ENCODE results near the gene CNTNAP1. TPM values are rescaled to one million over a fixed set of nuclear protein-coding genes. Genes with fewer than 3 reads are reported as not detected.
A peak's percentile ranks its signal among the peaks of the same experiment; 100 is the strongest.

CNTNAP1 gene
- total RNA-seq, 4 donors from 2014 or later: 0.35 to 5.0 (median 1.3) TPM

GRCh38 chr17:42748908-42749798 is 66.8 kb downstream of the CNTNAP1 start:
- Histone ChIP-seq H3K27ac (peak overlapping the region; percentile 36 to 63 (median 42)), H3K9me3 (no peaks in the 10 kb centered on the region), H3K4me1 (peaks cover 0 to 9% (median 2%) of the 10 kb centered on the region in 4 donors), H3K4me3 (no peak overlapping the region), H3K36me3 (no peaks in the 10 kb centered on the region), H3K27me3 (no peaks in the 10 kb centered on the region)
- no peak for TF ChIP-seq POLR2A (IDR thresholded peaks at IDR 0.05)
- no peak for TF ChIP-seq CTCF (IDR thresholded peaks at IDR 0.05)
- no peak for DNase-seq

Small RNA genes within 50 kb of the gene (small RNA-seq; reads per million reads assigned to genes)
- 0 reads per million in 2 donors for gene MIR6780A

Other genes with a start within 250 kb of the CNTNAP1 start
- gene ATP6V0A1, start 223.7 kb upstream of the CNTNAP1 start, total RNA-seq: 100 to 1,000 TPM; 121 to 251 (median 204) TPM
- 10 to 100 TPM; 12.4 to 79.2 (median 62.7) TPM for gene NAGLU, start 146.3 kb upstream of the CNTNAP1 start, total RNA-seq
- 1 to 10 TPM in 2 of 4 donors, under 1 TPM in 1, not detected in 1; 0.94 to 3.9 (median 1.7) TPM for gene HSD17B1, start 129.6 kb upstream of the CNTNAP1 start, total RNA-seq
- 10 to 100 TPM; 42.1 to 95.4 (median 80.2) TPM for gene COASY, start 120.4 kb upstream of the CNTNAP1 start, total RNA-seq
- gene MLX, start 115.4 kb upstream of the CNTNAP1 start, total RNA-seq: 100 to 1,000 TPM in 3 of 4 donors, 10 to 100 TPM in 1; 65.2 to 180 (median 133) TPM
- 1 to 10 TPM in 2 of 4 donors, not detected in 2; 1.2 to 1.5 TPM for gene PSMC3IP, start 104.8 kb upstream of the CNTNAP1 start, total RNA-seq
- 10 to 100 TPM; 31.4 to 66.6 (median 55.8) TPM for gene RETREG3, start 73.2 kb upstream of the CNTNAP1 start, total RNA-seq
- 10 to 100 TPM; 19.8 to 64.4 (median 37.9) TPM for gene TUBG1, start 72.8 kb upstream of the CNTNAP1 start, total RNA-seq
- gene TUBG2, start 23.2 kb upstream of the CNTNAP1 start, total RNA-seq: 10 to 100 TPM in 3 of 4 donors, 1 to 10 TPM in 1; 5.6 to 79.2 (median 16.6) TPM
- 10 to 100 TPM in 2 of 4 donors, 1 to 10 TPM in 2; 3.5 to 14.0 (median 10.8) TPM for gene PLEKHH3, start 5.5 kb upstream of the CNTNAP1 start, total RNA-seq
- gene CCR10, start 688 bp upstream of the CNTNAP1 start, total RNA-seq: 1 to 10 TPM in 1 of 4 donors, under 1 TPM in 1, not detected in 2; 0.40 to 2.8 TPM
- gene EZH1, start 62.5 kb downstream of the CNTNAP1 start, total RNA-seq: 100 to 1,000 TPM in 1 of 4 donors, 10 to 100 TPM in 3; 33.5 to 120 (median 64.4) TPM
- 1 to 10 TPM; 2.3 to 9.9 (median 4.3) TPM for gene RAMP2, start 78.7 kb downstream of the CNTNAP1 start, total RNA-seq
- gene VPS25, start 90.9 kb downstream of the CNTNAP1 start, total RNA-seq: 10 to 100 TPM; 34.7 to 82.1 (median 67.5) TPM
- 10 to 100 TPM in 3 of 4 donors, 1 to 10 TPM in 1; 7.2 to 56.0 (median 28.7) TPM for gene WNK4, start 98.1 kb downstream of the CNTNAP1 start, total RNA-seq
- gene COA3, start 116.2 kb downstream of the CNTNAP1 start, total RNA-seq: 100 to 1,000 TPM in 3 of 4 donors, 10 to 100 TPM in 1; 68.5 to 156 (median 139) TPM
- not detected for gene CNTD1, start 116.3 kb downstream of the CNTNAP1 start, total RNA-seq
- 100 to 1,000 TPM in 3 of 4 donors, 10 to 100 TPM in 1; 81.6 to 171 (median 122) TPM for gene BECN1, start 141.8 kb downstream of the CNTNAP1 start, total RNA-seq
- gene PSME3, start 150.9 kb downstream of the CNTNAP1 start, total RNA-seq: 10 to 100 TPM; 45.6 to 75.9 (median 59.8) TPM
- gene AOC2, start 162.0 kb downstream of the CNTNAP1 start, total RNA-seq: 1 to 10 TPM in 2 of 4 donors, under 1 TPM in 1, not detected in 1; 0.70 to 2.3 (median 1.6) TPM
- 10 to 100 TPM in 1 of 4 donors, 1 to 10 TPM in 3; 3.3 to 11.4 (median 7.0) TPM for gene AOC3, start 168.7 kb downstream of the CNTNAP1 start, total RNA-seq
- 10 to 100 TPM in 3 of 4 donors, 1 to 10 TPM in 1; 2.5 to 97.8 (median 66.0) TPM for gene G6PC1, start 218.3 kb downstream of the CNTNAP1 start, total RNA-seq